GM19372 (cell line): ENCODE results near the gene AFDN.

Experiments used
- ATAC-seq: cut with Tn5 transposase; IDR thresholded peaks from one replicate; pipeline ENCODE4 v1.9.1; 2021; ENCODE audit warnings: mild to moderate bottlenecking, low read depth, moderate library complexity; ENCODE audit not compliant: unreplicated experiment

Gene AFDN

GRCh38 chr6:167817016-167817415, 9.7 kb upstream of the AFDN start:
- no peak for ATAC-seq

- ATAC-seq, result no peak
Measured at GRCh38 chr6:167817729-167818128, 9.0 kb upstream of the AFDN start.

- no peak for ATAC-seq
Measured at GRCh38 chr6:167819576-167819975, 7.1 kb upstream of the AFDN start.

GRCh38 chr6:167820681-167821080, 6.0 kb upstream of the AFDN start:
- no peak for ATAC-seq

- no peak for ATAC-seq
Measured at GRCh38 chr6:167824591-167825331, 1.9 kb upstream of the AFDN start.

GRCh38 chr6:167825332-167826229, 1.1 kb upstream of the AFDN start:
- ATAC-seq, result no peak

- peak; percentile 76 for ATAC-seq
Measured at GRCh38 chr6:167826230-167826895, 348 bp upstream of the AFDN start.

GRCh38 chr6:167827583-167828324, 1.0 kb downstream of the AFDN start:
- ATAC-seq, result peak; percentile 27

GRCh38 chr6:167828325-167828956, 1.7 kb downstream of the AFDN start:
- ATAC-seq, result no peak

- ATAC-seq, result no peak
Measured at GRCh38 chr6:167829513-167829912, 2.8 kb downstream of the AFDN start.

- ATAC-seq, result no peak
Measured at GRCh38 chr6:167831281-167831828, 4.6 kb downstream of the AFDN start.

GRCh38 chr6:167832497-167833395, 6.0 kb downstream of the AFDN start:
- no peak for ATAC-seq

GRCh38 chr6:167833396-167833763, 6.7 kb downstream of the AFDN start:
- ATAC-seq, result no peak

- ATAC-seq, result no peak
Measured at GRCh38 chr6:167835260-167835659, 8.5 kb downstream of the AFDN start.

GRCh38 chr6:167836721-167837120, 10.0 kb downstream of the AFDN start:
- no peak for ATAC-seq

- no peak for ATAC-seq
Measured at GRCh38 chr6:167838207-167838748, 11.6 kb downstream of the AFDN start.

GRCh38 chr6:167839343-167839742, 12.6 kb downstream of the AFDN start:
- ATAC-seq, result no peak

- no peak for ATAC-seq
Measured at GRCh38 chr6:167839755-167840154, 13.0 kb downstream of the AFDN start.

- no peak for ATAC-seq
Measured at GRCh38 chr6:167840160-167840525, 13.4 kb downstream of the AFDN start.
